HepG2 (cell line): Measurements from ENCODE around the gene MCOLN1. TPM values are rescaled to one million over a fixed set of nuclear protein-coding genes. Genes with fewer than 3 reads are reported as not detected.

ENCODE experiments used
- ARID2 ChIP-seq: sonication (generic); formaldehyde crosslinking; IDR thresholded peaks from 2 replicates; pipeline ENCODE4 v1.8.1; 2022; ENCODE audit warnings: mild to moderate bottlenecking, missing genetic modification reagents, borderline replicate concordance
- FOSL1 ChIP-seq: sonication (generic); formaldehyde crosslinking; IDR thresholded peaks from 2 replicates; pipeline ENCODE4 v1.9.0; 2021; ENCODE audit warnings: missing genetic modification reagents, borderline replicate concordance
- FOXA3 ChIP-seq: IDR thresholded peaks from 2 replicates; pipeline ENCODE4 v1.6.1; 2016; ENCODE audit warnings: missing genetic modification reagents, missing compliant biosample characterization
- HNF1A ChIP-seq, 2 experiments: sonication (generic) in 1 of 2; formaldehyde crosslinking in 1 of 2; IDR thresholded peaks; 2 replicates each; pipeline versions ENCODE4 v1.4.0 to v1.6.1; 2016 to 2020; ENCODE audit warnings: borderline replicate concordance in 1 of 2, low read depth in 1 of 2, mild to moderate bottlenecking in 1 of 2, missing genetic modification reagents in 1 of 2
- IKZF1 ChIP-seq: fragments of 450-650 bp; IDR thresholded peaks from 2 replicates; pipeline ENCODE4 v1.7.1; 2016
- KAT2B ChIP-seq: fragments of 150-350 bp; IDR thresholded peaks from 2 replicates; pipeline ENCODE4 v1.6.1; 2014; ENCODE audit warnings: low read depth, low read length, borderline replicate concordance
- KLF16 ChIP-seq, 2 experiments: sonication (generic) in 1 of 2; formaldehyde crosslinking in 1 of 2; IDR thresholded peaks; 2 replicates each; pipeline versions ENCODE4 v1.6.1 to v1.8.0; 2016 to 2023; ENCODE audit warnings: missing genetic modification reagents in 2 of 2, missing compliant biosample characterization in 1 of 2
- RARA ChIP-seq: IDR thresholded peaks from 2 replicates; pipeline ENCODE4 v1.6.1; 2016; ENCODE audit warnings: missing genetic modification reagents, missing compliant biosample characterization
- SIX1 ChIP-seq: sonication (generic); formaldehyde crosslinking; IDR thresholded peaks from 2 replicates; pipeline ENCODE4 v1.4.0; 2020; ENCODE audit warnings: missing genetic modification reagents, borderline replicate concordance
- TP53 ChIP-seq: sonication (generic); formaldehyde crosslinking; conservative IDR thresholded peaks from 2 replicates; pipeline ENCODE4 v1.4.0; 2020; ENCODE audit warnings: missing genetic modification reagents
- ZKSCAN5 ChIP-seq: sonication (generic); formaldehyde crosslinking; IDR thresholded peaks from 2 replicates; pipeline ENCODE4 v1.5.1; 2020; ENCODE audit warnings: mild to moderate bottlenecking, missing genetic modification reagents
- ZNF331 ChIP-seq: sonication (generic); formaldehyde crosslinking; IDR thresholded peaks from 2 replicates; pipeline ENCODE4 v1.4.0; 2020; ENCODE audit warnings: missing genetic modification reagents
- polyA plus RNA-seq, 8 experiments: library from polyadenylated mRNA; depleted of rRNA in 3 of 8; stranded (reverse) in 7 of 8; unstranded in 1 of 8; fragments of >200 nt; fragmentation: Illumina TruSeq in 4 of 8; extraction: Trizol in 4 of 8; gene quantifications; 2 replicates each; pipeline versions ENCODE4 v1.2.1 to v1.2.3, GENCODE V29; 2011 to 2016; ENCODE audit warnings: low read depth in 4 of 8, missing spikeins in 1 of 8, mixed read lengths in 1 of 8; ENCODE audit not compliant: insufficient read depth in 1 of 8
- total RNA-seq, 5 experiments: library from RNA; depleted of rRNA; stranded (reverse); fragments of >200 nt; fragmentation: Illumina TruSeq; extraction: Trizol; gene quantifications; 2 replicates each; pipeline ENCODE4 v1.2.3, GENCODE V29; 2016; ENCODE audit warnings: low read depth in 1 of 5
- TF ChIP-seq, protein P1 (sequence below): sonication (generic); formaldehyde crosslinking; IDR thresholded peaks from 2 replicates; pipeline ENCODE4 v1.8.0; 2022; ENCODE audit warnings: mild to moderate bottlenecking, missing genetic modification reagents, moderate library complexity
- TF ChIP-seq, protein P2 (sequence below): sonication (generic); formaldehyde crosslinking; IDR thresholded peaks from 2 replicates; pipeline ENCODE4 v1.4.0; 2020; ENCODE audit warnings: low read depth, mild to moderate bottlenecking, missing genetic modification reagents
- TF ChIP-seq, protein P3 (sequence below): sonication (generic); formaldehyde crosslinking; IDR thresholded peaks from 2 replicates; pipeline ENCODE4 v1.4.0; 2020; ENCODE audit warnings: missing genetic modification reagents
- TF ChIP-seq, protein P4 (sequence below): sonication (generic); formaldehyde crosslinking; conservative IDR thresholded peaks from 2 replicates; pipeline ENCODE4 v1.5.0; 2020; ENCODE audit warnings: missing genetic modification reagents
- TF ChIP-seq, protein P5 (sequence below): sonication (generic); formaldehyde crosslinking; IDR thresholded peaks from 2 replicates; pipeline ENCODE4 v1.8.1; 2023; ENCODE audit warnings: mild to moderate bottlenecking, missing genetic modification reagents

MCOLN1 gene
- total and polyA plus RNA-seq, 2 of the 13 experiments (the other 11 are each of a cell fraction or from before 2014, with no cell fraction given): 3.4 to 15.7 TPM

- peak; percentile 55; the same call in 1 of the 2 replicates for TF ChIP-seq ZNF331 (CRISPR knock-in tag)
- TF ChIP-seq HNF1A (IDR thresholded peaks at IDR 0.05; ENCODE audit: low read depth): no peak
- TF ChIP-seq HNF1A (CRISPR knock-in tag; IDR thresholded peaks at IDR 0.05; ENCODE audit: borderline replicate concordance): peak; percentile 61; the same call in 1 of the 2 replicates
- no peak for TF ChIP-seq ARID2 (CRISPR knock-in tag)
- TF ChIP-seq FOSL1 (CRISPR knock-in tag): no peak
- TF ChIP-seq FOXA3 (CRISPR knock-in tag): peak; percentile 46; the same call in 1 of the 2 replicates
- TF ChIP-seq, protein P1, sequence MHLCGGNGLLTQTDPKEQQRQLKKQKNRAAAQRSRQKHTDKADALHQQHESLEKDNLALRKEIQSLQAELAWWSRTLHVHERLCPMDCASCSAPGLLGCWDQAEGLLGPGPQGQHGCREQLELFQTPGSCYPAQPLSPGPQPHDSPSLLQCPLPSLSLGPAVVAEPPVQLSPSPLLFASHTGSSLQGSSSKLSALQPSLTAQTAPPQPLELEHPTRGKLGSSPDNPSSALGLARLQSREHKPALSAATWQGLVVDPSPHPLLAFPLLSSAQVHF (CRISPR knock-in tag): no peak
- TF ChIP-seq RARA (CRISPR knock-in tag): 0 out of 2 replicates have a peak, but pooled peaks have one; percentile 14
- no peak for TF ChIP-seq IKZF1
- TF ChIP-seq, protein P2, sequence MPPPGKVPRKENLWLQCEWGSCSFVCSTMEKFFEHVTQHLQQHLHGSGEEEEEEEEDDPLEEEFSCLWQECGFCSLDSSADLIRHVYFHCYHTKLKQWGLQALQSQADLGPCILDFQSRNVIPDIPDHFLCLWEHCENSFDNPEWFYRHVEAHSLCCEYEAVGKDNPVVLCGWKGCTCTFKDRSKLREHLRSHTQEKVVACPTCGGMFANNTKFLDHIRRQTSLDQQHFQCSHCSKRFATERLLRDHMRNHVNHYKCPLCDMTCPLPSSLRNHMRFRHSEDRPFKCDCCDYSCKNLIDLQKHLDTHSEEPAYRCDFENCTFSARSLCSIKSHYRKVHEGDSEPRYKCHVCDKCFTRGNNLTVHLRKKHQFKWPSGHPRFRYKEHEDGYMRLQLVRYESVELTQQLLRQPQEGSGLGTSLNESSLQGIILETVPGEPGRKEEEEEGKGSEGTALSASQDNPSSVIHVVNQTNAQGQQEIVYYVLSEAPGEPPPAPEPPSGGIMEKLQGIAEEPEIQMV: peak; percentile 95
- TF ChIP-seq, protein P3, sequence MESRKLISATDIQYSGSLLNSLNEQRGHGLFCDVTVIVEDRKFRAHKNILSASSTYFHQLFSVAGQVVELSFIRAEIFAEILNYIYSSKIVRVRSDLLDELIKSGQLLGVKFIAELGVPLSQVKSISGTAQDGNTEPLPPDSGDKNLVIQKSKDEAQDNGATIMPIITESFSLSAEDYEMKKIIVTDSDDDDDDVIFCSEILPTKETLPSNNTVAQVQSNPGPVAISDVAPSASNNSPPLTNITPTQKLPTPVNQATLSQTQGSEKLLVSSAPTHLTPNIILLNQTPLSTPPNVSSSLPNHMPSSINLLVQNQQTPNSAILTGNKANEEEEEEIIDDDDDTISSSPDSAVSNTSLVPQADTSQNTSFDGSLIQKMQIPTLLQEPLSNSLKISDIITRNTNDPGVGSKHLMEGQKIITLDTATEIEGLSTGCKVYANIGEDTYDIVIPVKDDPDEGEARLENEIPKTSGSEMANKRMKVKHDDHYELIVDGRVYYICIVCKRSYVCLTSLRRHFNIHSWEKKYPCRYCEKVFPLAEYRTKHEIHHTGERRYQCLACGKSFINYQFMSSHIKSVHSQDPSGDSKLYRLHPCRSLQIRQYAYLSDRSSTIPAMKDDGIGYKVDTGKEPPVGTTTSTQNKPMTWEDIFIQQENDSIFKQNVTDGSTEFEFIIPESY: peak; percentile 72
- TF ChIP-seq KLF16 (CRISPR knock-in tag; IDR thresholded peaks at IDR 0.05): peak in 1 of 2 experiments; percentile 80; a peak in 1 of 4 replicates
- TF ChIP-seq, protein P4, sequence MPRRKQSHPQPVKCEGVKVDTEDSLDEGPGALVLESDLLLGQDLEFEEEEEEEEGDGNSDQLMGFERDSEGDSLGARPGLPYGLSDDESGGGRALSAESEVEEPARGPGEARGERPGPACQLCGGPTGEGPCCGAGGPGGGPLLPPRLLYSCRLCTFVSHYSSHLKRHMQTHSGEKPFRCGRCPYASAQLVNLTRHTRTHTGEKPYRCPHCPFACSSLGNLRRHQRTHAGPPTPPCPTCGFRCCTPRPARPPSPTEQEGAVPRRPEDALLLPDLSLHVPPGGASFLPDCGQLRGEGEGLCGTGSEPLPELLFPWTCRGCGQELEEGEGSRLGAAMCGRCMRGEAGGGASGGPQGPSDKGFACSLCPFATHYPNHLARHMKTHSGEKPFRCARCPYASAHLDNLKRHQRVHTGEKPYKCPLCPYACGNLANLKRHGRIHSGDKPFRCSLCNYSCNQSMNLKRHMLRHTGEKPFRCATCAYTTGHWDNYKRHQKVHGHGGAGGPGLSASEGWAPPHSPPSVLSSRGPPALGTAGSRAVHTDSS (CRISPR knock-in tag): no peak
- no peak for TF ChIP-seq ZKSCAN5 (CRISPR knock-in tag)
- TF ChIP-seq KAT2B: no peak
- TF ChIP-seq, protein P5, sequence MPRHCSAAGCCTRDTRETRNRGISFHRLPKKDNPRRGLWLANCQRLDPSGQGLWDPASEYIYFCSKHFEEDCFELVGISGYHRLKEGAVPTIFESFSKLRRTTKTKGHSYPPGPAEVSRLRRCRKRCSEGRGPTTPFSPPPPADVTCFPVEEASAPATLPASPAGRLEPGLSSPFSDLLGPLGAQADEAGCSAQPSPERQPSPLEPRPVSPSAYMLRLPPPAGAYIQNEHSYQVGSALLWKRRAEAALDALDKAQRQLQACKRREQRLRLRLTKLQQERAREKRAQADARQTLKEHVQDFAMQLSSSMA (CRISPR knock-in tag): peak; percentile 99
- no peak for TF ChIP-seq SIX1
- no peak for TF ChIP-seq TP53 (CRISPR knock-in tag)
These were observed 12.9 kb downstream of the MCOLN1 start, which contains the start of gene PNPLA6 (continued) for GRCh38 chr19:7535047-7535997.
